Anterior cingulate cortex (tissue), 58 donors: Measurements from ENCODE around the gene DNM1.

Experiments
- DNase-seq, 58 donors: peaks; one replicate each; lab custom pipeline; 2025; lab: John Stamatoyannopoulos, UW

Gene DNM1

DNA sequence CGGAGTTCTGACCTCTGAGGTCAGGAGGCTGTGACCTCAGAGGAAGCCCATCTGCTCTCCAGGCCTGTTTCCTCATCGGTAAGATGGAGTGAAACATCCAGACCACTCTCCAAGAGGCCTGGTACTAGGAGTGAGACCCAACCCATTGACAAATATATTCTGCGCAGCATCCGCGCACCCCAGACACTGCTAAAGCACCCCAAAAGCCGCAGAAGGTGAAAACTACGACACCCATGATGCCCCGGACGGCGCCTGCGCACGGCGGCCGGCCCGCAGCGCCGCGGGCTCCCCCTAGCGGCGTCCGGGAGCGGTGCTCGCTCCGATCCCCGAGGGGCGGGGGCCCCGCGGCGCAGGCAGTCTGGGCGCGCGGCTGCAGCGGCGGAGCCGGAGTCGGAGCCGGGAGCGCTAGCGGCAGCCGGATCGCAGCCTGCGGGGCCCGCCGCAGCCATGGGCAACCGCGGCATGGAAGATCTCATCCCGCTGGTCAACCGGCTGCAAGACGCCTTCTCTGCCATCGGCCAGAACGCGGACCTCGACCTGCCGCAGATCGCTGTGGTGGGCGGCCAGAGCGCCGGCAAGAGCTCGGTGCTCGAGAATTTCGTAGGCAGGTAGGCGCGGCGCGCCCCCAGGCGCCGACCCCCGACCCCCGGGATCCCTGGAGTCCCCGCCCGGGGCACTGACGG, at the start of gene DNM1:
DNM1 (plus strand) TSS at position 356 of the 683 bp plus-strand sequence; CDS start at position 448, 92 bp downstream.
- DNase-seq: peak in 45 of 58 donors; percentile 19 to 75 (median 41)

DNA sequence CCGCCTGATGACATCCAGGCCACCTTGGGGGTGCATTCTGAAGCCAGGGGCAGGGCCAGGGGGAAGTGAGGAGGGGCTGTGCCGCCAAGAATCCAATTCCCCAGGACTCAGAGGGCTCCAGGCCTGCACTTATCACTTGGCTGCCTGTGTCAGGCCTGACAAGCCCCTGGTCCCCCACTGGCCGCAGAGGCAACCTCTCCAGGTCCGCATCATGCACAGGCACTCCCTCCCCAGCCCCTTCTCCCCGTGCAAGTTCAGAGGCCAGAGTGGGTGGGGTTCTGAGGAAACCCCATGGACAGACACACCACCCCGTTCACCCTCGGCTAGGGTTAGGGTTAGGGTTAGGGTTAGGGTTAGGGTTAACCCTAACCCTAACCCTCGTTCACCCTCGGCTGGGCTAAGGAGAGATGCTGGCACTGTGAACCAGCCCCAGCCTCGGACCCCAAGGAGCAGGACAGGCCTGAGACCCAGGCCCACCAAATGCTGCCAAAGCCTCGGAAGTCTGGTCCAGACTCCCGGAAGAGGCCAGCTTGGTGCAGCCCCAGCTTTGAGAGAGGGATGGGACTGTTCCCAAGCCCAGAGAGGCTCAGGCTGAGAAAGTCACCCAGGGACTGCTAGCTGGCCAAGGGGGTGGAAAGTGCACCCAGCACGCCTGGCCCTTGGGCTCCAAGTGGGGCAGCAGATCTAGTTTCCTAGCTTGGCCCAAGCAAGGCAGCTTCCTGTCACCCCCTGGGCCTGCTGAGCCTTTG, 49.1 kb upstream of the DNM1 start:
- DNase-seq: no peak

DNA sequence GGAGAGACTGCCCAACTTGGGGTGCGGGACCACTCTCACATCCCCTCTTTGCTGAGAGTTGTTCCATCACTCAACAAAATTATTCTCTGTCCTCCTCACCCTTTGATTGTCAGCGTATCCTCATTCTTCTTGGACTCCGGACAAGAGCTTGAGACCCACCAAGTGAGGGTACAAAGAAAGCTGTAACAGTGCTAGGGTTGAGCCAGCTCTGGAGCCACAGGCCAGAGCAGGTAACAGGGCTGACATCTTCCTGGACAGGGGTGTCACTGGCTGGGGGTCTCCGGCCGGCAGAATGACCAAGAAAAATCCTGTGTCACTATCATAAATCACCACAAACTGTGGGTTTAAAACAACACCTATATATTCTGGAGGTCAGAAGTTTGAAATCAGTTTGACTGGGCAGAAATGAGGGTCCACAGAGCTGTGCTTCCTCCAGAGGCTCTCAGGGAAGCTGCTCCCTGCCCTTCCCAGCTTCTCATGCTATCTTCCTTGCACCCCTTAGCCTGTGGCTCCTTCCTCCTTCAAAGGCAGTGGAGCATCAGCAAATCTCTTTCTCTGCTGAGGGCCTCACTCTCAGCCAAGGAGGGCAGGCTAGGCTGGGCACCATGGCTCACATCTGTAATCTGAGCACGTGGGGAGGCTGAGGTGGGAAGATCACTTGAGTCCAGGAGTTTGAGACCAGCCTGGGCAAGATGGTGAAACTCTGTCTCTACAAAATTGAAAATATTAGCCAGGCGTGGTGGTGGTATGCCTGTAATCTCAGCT, 47.3 kb upstream of the DNM1 start:
- no peak for DNase-seq

DNA sequence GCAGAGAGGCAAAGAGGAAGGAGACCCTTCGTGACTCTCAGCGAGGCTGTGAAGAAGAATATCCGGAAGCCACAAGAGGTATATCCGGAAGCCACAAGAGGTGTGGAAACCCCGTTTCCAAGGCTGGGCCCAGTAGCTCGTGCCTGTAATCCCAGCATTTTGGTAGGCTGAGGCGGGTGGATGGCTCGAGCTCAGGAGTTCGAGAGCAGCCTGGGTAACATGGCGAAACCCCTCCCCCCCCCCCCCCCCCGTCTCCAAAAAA, 43.7 kb upstream of the DNM1 start:
- peak in 3 of 58 donors; percentile 21 to 53 (median 51) for DNase-seq

DNA sequence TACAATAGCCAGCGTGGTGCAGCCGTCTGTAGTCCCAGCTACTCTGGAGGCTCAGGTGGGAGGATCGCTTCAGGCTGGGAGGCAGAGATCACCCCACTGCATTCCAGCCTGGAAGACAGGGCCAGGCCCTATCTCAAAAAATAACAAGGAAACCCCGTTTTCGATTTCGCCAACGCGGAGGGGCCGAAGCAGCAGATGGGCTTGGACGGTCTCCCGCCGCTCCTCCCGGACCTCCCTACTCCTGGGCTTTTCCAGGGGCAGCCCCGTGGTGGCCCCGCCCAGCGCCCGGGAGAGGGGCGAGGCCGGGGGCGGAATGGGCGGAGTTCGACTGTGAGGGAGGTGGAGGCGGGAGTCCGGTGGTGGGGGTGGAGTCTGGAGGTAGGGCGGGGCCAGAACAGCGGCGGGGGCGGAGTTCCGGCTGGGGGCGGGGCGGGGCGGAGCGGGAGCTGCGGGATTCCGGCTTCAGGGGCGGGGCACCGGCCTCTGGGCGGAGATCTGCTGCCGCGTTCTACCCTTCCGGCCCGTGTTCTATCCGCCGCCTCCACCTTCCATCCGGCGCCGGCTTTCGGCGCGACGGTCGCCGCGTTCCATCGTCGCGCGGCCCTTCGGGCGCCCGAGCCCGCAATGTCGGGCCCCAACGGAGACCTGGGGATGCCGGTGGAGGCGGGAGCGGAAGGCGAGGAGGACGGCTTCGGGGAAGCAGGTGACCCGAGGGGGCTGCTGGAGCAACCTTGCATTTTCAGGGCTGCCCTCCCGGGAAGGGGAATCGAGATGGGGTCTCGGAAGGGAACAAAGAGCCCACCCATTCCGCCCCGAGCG, 43.2 kb upstream of the DNM1 start, which contains the start of gene BBLN:
BBLN (plus strand) TSS at position 482 of the 819 bp plus-strand sequence; CDS start at position 625, 143 bp downstream.
- peak; percentile 34 to 98 (median 90) for DNase-seq

DNA sequence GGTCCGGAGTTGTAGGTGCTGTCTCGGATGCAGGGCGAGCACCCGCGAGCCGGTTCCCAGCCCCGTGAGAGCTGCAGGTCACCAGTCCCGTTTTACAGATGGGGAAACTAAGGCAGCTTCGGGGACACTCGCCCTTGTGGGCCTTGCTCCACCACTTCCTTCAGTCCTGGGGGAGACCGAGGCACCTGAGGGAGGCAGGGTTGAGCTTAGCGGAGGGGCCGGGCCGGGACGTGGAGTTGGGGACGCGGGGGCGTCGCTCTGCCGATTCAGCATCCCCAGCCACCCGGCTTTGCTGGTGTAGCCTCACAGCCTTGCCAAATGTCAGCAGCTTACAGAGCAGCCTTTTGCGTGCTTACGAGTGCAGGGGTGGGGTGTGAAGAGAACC, 42.6 kb upstream of the DNM1 start:
- peak in 9 of 58 donors; percentile 8 to 46 (median 35) for DNase-seq

DNA sequence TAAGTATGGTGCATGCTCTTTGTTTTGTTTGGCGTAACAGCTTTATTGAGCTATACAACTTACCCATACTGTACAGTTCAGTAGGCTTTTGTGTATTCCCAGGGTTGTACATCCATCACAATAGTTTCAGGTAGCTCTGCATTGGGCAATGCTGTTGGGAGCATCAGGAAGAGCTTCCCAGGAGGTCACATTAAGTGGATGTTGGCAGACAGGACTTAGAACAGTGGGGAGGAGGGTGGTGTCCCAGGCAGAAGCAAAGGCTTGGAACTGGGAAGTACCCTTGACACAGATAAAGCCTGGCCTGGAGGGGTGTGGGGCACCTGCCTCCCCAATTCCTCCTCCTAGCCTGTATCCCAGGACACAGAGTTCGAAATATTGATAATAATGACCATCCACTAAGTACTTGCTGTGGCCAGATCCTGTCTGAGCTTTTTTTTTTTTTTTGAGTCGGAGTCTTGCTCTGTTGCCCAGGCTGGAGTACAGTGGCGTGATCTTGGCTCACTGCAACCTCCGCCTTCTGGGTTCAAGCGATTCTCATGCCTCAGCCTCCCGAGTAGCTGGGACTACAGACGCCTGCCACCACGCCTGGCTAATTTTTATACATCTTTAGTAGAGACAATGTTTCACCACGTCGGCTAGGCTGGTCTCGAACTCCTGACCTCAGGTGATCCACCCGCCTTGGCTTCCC, 41.8 kb upstream of the DNM1 start:
- DNase-seq: no peak

DNA sequence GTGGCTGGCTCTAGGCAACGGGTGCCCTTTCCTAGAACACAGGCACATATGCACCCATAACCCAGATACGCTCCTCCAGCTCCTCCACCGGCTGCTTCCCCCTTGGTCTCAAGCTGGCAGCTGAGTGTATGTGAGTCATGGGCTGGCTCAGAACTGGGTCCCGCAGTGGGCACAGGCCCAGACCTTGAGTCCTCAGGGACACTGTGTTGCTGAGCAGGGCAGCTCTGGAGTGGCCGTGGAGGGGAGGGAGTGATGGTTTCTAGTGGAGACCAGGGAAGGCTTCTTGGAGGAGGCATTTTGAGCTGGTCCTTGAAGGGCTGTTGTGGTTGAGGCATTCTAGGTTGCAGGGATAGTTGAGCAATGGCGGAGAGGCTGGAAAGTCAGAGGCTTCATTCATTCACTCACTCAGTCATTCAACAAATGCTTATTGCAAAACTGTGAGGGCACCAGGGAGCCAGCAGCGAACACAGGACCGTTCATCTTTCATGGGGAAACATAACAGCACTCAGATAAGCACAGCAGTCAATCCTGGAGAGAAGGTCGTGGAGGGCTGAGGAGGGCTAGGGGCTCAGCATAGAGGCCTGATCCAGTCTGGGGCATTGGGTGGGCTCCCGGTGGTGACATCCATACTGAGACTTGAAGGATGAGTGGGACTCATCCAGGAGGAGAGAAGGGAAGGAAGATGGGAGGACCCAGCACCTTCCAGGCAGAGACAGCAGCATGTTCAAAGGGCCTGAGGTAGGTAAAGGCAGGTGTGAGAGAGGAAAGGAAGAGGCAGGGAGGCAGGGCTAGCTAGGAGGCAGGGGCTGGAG, 40.8 kb upstream of the DNM1 start:
- DNase-seq: peak in 24 of 58 donors; percentile 5 to 60 (median 26)

DNA sequence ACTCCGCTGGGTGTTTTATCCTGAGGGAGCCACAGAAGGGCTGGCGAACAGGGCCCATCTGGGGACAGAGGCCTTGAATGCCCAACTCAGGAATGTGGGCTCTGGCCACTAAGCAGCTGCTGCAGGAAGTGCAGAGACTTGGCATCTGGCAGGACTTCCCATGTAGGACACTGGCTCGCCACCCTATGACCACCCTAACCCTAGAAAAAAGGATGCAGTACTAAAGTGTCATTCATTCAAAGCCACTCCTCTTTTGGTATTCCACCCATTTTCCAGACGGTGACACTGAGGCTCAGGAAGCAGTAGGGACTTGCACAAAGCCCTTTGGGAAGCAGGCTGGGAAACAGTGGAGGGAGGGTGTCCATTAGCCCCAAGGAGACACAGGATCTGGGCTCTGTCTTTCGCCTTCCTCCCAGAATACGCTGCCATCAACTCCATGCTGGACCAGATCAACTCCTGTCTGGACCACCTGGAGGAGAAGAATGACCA, 40.1 kb upstream of the DNM1 start:
- DNase-seq: no peak

DNA sequence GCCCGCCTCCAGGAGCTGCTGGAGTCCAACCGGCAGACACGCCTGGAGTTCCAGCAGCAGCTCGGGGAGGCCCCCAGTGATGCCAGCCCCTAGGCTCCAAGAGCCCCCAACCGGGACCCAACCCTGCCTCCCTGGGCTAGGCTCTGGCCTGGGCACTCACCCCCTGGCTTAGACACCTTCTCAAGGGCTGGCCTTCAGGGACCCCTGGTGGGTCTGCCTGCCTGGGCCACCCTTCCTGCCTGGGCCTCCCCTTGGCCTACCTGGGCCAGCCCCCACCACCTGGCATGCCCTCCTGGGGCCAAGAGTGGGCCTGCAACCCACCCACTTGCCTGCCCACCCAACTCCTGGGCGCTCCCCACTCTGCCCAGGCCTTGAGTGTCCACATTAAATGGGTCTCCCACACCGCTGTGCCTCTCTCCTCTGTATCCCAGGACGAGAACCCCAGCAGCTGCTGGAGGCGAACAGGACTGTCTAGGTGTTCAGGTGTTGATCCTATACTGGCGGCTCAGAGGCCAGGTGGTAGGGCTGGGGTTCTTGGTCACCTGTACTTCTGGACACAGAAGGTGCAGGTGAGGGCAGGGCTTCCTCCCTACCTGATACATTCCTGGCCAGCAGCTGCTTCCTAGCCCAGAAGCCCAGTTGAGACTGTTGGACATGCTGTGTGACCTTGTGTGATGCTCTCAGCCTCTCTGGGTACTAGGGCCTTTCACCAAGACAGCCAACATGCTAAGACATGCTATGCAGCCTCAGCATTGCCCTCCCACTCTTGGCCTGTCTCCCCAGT, 39.5 kb upstream of the DNM1 start:
- DNase-seq: no peak

DNA sequence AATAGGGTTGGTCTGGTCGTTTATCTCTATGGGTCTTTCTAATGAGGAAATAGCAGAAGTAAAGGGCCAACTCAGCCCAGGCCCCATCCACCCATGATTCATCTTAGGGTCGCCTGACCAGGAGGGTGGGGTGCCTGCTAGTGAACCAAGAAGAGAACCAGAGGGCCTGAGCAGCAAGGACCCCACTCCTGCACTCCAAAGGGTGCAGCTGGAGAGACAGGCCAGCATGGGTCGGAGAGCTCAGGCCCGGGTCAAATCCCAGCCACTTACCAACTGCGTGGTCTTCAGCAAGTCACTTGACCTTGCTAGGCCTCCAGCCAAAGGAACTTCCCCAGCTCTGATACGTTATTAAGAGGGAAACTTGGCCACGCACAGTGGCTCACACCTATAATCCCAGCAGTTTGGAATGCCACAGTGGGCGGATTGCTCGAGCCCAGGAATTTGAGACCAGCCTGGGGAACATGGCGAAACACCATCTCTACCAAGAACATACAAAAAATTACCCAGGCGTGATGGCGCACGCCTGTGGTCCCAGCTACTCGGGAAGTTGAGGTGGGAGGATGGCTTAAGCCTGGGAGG, 38.8 kb upstream of the DNM1 start:
- no peak for DNase-seq

DNA sequence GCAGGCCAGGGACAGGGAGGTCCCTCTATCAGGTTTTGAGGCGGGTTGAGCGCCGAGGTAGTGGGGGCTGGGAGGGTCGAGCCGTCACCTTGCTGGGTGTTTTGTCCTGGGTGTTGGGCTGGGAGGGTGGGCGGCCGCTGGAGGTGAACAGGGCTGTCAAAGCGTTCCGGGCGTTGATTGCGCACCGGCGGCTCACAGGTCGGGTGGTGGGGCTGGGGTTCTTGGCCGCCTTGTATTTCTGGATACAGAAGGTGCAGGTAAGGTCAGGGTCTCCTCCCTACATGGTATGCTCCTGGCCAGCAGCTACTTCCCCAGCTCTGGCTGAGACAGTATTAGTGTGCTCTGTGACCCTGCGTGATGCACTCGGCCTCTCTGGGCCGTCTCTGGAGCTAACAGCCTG, 37.0 kb upstream of the DNM1 start:
- DNase-seq: no peak

DNA sequence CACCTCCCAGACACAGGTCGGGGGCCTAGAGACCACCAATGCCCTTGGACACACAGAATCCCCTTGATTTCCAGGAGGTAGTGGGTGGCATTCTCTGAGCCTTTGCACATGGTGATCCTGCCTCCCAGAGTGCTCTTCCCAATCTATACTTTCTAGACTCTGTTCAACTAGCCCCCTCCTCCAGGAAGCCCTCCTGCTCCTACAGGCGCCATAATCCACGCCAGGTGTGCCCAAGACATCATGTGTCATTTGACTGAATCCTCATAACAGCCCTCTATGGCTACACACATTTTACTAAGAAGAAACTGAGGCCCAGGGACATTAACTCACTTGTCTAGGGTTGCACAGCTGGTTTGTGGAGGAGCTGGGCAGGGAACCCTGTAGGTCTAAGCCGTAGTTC, 36.0 kb upstream of the DNM1 start:
- DNase-seq: no peak

DNA sequence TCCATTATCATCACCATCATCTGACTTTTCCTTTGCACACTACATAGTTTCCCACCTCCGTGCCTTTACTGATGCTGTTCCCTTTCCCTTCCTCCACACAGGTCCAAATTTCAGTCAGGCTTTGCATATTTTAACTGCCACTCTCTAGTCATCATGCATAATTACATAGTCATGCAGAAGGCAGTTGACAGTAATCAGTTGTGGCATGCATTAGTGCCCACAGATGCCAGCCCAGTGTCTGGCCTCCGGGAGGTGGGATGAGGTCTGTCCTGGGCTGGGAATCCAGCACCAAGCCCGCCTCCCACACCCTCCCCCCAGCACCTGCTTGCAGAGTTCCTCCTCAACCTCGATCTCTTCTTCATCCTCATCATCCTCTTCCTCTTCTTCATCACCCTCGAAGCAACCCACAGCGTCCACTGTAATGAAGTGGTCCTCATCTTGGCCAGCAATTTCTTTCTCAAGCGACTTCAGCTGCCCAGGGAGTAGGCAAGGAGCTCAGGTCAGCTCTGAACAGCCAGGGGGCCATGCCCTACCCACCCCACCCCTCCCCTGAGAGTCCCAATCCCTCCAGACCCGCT, 34.4 kb upstream of the DNM1 start:
- DNase-seq: no peak

DNA sequence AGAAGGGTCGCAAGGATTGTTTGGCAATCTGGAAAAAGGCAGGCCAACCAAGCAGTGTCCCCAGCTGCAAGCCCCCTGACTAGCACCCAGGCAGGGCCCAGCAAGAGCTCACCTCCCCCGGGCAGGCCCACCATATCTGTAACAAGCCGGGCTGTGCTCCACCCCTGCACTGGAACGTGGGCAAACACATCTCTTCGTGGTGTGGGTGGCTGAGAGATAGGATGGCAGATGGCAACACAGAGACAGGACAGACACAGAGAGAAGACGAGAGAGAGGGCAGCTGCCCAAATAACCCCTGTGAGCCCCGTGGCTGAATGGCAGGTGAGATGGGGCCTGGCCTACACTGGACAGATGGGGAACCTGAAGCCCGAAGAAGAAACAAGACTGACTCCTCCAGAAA, 33.7 kb upstream of the DNM1 start:
- peak in 8 of 58 donors; percentile 10 to 47 (median 34) for DNase-seq

DNA sequence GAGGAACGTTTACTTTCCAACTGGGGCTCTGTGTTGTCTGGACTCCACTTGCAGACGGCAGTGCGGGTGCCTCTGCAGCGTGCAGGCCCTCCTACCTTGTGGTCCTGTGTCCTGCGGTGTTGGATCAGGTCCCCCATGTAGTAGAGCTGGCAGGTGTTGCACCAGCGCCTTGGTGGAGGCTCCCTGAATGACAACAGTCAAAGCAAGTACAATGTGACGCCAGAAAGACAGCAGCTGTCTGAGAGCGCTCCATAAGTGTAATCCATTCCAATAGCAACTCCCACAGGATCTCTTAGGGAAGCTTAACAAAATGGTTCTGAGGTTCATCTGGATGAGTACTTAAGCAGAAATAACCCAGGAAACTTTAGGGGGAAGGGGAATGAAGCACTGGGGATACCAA, 33.3 kb upstream of the DNM1 start:
- peak in 13 of 58 donors; percentile 15 to 56 (median 36) for DNase-seq

DNA sequence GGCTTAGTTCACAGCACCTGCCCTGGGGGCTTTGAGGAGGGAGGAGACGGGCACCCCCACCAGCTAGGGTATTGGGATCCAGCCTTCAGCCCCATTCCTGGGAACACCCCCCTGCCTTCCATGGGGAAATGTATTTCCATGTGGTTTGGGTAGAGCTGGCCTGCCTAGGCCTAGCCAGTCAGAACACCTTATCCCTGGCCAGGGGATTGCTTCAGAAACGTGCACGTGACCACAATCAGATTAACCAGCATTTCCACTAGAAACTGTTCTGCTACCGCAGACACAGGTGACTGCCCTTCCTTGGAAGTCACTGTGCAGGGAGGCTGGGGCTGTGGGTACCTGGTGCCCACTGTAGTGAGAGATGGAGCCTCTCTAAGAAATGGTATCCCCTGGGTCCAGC, 29.1 kb upstream of the DNM1 start:
- no peak for DNase-seq
